NCI-H1930 (cell line): Measurements from ENCODE around the gene TNFAIP8.
"Not testable (repeated sequence)": the region's sequence is repeated elsewhere in the genome, so short reads cannot be mapped to it uniquely, and the experiment has no call there.

ENCODE experiments used
- DNase-seq, 2 experiments: peaks; one replicate each; lab custom pipeline; 2025; lab: John Stamatoyannopoulos, UW

The TNFAIP8 gene

GRCh38 chr5:119395080-119395836 is 39.4 kb downstream of the TNFAIP8 start:
- DNase-seq, result no peak

- no peak for DNase-seq
These were observed 40.3 kb downstream of the TNFAIP8 start for GRCh38 chr5:119396030-119396664.

DNA sequence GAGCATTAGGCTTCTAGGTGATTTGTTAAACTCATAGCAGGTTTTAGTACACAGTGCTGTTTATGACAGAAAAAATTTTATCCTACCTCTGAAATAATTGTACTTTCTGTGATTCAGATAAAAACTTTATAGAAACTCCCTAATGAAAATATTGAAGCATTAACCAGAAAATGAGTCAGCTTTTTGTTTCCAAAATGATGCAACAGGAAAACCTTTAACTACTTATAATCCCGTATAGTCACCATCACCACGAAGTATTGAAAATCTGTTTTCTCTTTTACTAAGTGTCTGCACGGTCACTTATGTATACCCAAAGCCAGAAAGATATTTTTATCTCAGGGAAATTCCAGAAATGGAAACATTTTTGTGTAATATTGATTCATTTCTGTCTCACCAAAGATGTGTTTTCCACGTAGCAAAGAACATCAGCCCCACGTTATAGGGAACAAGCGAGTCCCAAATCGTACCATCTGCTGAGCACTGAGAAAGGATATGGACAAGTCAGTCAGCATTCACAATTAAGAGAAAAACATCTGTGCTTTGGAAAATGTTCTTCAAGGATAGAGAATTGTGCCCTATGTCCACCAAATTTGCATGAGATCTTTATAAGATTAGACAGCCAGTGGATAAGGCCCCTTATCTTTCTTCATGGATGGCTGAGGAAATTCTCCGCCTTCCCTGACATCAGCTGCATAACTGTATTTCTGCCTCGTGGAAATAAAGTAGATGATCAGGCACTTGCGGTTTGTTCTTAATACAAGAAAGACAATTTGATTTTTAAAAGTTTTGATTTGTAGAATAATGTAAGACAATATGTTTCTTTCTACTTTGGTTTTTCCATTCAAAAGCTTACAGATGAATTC is 41.9 kb downstream of the TNFAIP8 start:
- no peak for DNase-seq

DNA sequence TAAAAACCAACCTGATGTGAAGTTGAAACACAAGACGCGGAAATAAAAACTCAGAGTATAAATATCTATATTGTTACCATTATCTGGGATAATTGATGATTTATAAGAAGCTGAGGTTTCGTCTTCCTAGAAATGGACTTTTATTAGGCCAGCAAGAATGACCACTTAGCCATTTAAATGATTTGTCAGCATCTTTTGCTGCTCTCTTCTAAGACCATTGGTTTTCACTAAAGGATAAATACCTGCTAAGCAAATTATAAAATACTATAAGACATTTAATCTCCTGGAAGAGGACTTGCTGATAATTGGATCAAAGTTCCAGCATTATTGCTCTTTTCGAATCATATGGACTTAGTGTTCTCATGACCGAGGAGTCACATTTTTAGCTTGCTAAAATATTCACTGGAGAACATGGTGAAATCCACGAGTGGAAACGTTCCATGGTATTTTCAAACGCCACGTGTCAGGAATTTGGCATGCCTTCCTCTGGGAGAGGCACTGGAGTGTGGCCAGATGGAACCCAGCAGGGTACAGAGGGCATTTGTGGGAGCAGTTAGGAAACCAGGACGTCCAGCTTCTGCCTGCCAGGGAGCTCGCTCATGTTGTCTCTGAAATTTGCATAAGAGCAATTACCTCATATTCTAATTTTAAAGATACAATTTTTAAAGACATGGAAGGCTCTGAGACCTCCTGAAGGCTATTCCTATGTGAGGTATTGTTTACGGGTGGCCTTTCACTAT is 43.1 kb downstream of the TNFAIP8 start:
- no peak for DNase-seq

- no peak for DNase-seq
These were observed 44.4 kb downstream of the TNFAIP8 start for GRCh38 chr5:119400245-119400644.

- no peak for DNase-seq
These were observed 46.3 kb downstream of the TNFAIP8 start for GRCh38 chr5:119402081-119402480.

DNA sequence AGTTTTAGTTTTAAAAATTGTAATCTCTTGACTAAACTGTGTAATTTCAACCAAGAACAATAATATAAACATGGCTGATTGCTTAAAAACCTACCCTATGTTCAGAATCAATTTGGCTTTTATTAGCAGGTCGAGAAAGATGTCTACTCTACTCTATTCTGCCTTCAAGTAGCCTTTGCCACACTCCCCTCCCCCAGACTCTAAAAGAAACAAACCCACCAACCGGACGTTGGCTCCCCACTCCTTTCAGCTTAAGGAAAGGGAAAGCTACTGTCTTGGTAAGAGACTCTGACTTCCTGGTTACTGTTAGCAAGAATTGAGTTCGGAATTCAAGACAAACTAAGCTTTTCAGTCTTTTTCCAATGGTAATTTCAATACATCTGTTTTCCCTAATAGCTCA is 46.7 kb downstream of the TNFAIP8 start:
- no peak for DNase-seq

GRCh38 chr5:119404033-119404432 is 48.2 kb downstream of the TNFAIP8 start:
- no peak for DNase-seq

- DNase-seq, result no peak
These were observed 49.6 kb downstream of the TNFAIP8 start for GRCh38 chr5:119405419-119405818.

- DNase-seq, result no peak
These were observed 50.8 kb downstream of the TNFAIP8 start for GRCh38 chr5:119406551-119407110.

GRCh38 chr5:119409235-119409815 is 53.5 kb downstream of the TNFAIP8 start:
- DNase-seq, result no peak

DNA sequence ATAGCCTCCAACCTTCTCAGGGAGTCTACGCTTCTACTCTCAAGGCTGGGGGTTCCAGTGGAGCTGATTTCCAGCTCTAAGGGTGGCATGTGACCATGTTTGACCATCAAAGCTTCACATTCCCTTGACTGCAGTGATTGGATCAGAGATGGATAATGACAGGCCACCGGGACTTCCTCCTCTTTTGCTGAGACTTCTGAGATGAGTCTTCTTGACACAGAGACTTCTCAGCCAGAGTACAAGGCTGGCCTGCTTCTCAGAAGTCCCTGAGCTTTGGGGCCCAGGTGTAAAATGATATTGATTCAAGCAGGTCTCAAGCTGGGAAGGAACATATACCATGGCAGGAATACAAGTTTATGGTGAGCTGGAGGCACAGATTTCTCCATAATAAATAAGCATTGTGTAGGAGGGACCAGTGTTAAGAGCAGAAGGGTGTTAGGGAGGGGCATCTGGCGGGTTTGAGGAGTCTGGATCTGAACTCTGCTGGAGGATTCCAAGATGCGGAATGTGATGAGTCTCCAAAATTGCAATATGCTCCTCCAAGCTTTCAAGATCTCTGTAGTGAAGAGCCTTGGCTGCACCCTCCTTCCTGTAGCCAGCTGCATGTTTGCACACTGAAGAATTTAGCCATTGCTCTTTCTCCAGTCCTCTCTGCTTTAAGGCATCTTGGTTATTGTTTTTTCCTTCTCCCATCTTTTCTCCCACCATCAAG is 54.8 kb downstream of the TNFAIP8 start:
- DNase-seq, result no peak

DNA sequence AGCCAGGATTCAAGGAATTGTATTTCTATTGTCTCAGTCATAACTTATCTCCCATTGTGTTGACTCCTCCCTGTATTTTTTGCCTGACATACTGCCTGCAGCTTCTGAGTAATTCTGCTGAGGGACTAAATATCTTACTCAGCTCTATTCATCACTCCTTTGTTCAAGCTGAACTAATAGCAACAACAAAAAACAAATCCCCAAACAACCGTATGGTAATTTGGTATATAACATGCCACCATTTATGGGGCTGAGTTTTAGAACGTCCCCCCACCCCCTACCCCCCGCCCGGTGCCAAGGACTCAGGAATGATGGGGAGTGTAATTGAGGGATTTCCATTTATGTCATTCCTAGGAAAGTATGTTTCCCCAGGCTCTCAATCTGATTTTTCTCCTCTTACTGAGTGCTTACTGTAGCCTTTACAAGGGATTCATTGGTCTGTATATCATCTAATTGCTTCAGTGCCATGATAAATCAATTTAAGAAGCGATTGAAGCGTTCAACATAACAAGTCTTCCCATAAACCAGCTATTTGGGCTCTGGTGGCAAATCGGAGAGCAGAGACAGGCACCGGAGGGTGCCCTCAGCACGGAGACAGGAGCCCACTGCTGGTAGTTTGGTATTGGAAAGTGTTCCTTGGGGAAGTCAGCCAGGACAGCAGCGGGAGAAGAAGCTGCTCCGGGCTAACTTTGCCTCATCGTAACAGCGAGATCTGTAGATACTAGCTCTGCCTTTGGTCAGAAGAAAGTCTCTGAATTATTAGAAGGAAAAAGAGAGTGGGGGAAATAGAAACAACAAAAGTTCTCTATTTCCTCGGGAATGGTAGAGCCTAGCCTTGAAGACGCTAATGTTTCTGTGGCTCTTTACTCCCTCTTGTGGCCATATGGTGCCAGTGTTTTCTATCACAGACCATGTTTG is 55.8 kb downstream of the TNFAIP8 start:
- peak; percentile 25 to 44 for DNase-seq

DNA sequence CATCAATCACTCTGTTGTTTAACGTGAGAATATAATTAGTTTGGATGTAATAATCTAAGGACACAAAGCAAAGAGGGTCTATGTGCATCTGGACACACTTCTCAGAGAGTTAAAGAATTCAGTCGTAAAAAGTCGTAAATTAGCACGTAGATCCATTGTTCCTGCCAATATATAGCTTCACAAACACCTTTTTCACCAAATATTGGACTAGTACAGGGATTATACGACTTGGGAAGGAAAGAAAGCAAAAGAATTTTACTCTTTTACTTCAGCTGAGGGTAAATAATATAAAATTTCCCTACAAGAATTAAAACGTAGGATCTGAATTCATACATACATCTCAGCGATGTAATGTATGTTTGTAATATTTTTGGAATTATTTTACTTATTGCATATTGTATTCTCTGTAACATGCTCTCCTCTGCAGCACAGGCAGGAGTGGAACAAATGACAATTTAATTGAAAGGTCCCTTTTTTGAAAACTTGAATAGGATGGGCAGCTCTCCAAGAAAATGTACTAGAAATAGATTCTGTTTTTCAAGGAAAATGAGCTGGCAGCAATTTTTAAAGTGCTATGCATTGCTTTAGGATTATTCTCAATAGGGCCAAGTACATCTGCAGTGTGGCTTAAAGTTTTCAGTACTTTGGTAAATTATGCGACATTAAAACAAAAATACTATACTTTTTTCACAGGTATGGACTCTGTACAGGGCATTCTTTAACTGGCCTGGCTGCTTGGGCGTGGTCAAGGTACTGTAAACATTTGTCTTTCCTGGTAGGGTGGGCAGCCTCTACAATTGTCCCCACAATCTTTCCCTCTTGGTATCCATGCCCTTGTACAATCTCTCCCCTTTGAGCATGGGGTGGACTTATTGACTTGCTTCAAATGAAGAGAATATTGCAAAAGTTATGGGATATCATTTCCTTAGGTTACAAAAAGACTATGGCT is 56.7 kb downstream of the TNFAIP8 start:
- no peak for DNase-seq

- DNase-seq, result not testable (repeated sequence)
These were observed 58.4 kb downstream of the TNFAIP8 start for GRCh38 chr5:119414124-119414734.

DNA sequence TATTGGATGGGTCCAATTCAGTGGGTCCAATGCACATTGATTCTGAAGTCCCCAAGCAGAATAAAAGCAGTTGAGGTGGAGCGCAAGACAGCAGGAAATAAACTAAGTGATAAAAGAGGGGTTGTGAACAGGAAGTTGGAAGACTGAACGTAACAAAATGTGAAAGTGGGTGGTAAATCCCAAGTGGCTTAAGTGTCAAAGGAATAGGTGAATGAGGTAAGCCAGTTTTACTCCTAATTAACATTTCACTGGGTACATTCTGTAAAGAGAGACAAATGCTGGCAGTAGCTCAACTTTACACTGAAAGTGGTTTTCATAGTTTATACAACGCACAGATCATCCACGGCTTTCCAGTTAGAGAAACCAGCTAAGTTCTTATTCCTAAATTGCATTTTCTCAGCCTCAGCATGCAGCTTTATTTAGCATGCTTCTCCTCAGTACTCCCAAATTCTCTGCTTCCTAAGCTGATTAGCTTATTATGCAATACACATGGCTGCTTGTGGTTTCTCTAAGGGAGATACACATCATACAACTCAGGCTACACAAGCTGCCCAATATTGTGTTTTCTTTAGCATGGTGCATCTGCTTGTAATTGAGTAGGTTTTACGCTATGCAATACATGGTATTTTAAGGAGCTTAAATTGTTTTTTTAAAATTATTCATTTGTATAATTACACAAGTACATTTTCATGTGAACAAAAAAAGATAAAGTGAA is 62.2 kb downstream of the TNFAIP8 start:
- DNase-seq, result no peak

DNA sequence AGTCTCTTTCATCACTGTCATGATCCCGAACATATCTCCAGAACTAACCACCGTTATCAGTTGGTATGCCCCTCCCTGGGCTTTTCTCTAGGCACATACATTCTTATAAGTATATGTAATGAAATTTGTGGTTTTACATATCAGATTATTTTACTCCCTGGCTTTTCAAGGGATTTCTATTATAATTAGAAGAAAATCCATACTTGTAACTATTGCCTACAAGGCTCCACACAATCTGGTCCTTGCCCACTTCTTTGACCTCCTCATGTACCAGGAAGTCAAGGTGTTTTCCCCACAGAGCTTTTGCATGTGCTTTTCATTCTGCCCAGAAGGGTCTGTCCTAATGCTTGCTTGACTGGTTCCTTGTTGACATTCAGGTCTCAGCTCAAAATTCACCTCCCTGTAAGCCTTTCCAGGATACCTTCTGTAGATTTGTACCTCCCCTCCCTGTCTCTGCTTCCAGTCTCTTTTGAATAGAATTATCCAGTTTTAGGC is 62.8 kb downstream of the TNFAIP8 start:
- DNase-seq, result no peak
